A549 (cell line): Measurements from ENCODE around the gene CCL8. TPM values are rescaled to one million over a fixed set of nuclear protein-coding genes. Genes with fewer than 3 reads are reported as not detected.

Experiments used
- ATAC-seq, 2 experiments: fragments of 200-7000 bp in 1 of 2; fragments of >200 bp in 1 of 2; cut with Nextera tagmentation in 1 of 2; cut with Tn5 transposase in 1 of 2; 3 replicates each; pipeline versions ENCODE4 v1.8.0 to v1.9.1; 2018 to 2020; ENCODE audit warnings: mild to moderate bottlenecking in 1 of 2, moderate library complexity in 1 of 2
- CTCF ChIA-PET: fragments of 300-600 bp; sonication (Branson Sonifier 250); formaldehyde crosslinking; extraction: SDS; loops from one replicate; lab custom pipeline; 2021; ENCODE audit warnings: antibody characterized with exemption, inconsistent platforms; lab: Yijun Ruan, JAX
- POLR2A ChIA-PET: fragments of 350-600 bp; formaldehyde crosslinking; extraction: SDS; loops from one replicate; lab custom pipeline; 2021; ENCODE audit warnings: antibody characterized with exemption, inconsistent platforms; lab: Yijun Ruan, JAX
- DNase-seq, 2 experiments: peaks; one replicate each; pipeline versions ENCODE4 v3.0.0 to v3.0.0-alpha.2; 2011 to 2016; ENCODE audit warnings: low read depth in 1 of 2, low spot score in 1 of 2
- FAIRE-seq: peaks from 2 replicates; lab custom pipeline; 2011; peaks lifted over from hg19 to GRCh38; lab: Jason Lieb, UNC
- H3K27ac ChIP-seq, 2 experiments: fragments of >200 bp; sonication (Bioruptor Twin); formaldehyde crosslinking; 3 replicates each; pipeline ENCODE4 v1.5.1; 2016 to 2017
- H3K4me1 ChIP-seq: fragments of >200 bp; sonication (Bioruptor Twin); formaldehyde crosslinking; 3 replicates; pipeline ENCODE4 v1.6.1; 2016
- H3K4me2 ChIP-seq: fragments of >200 bp; sonication (Bioruptor Twin); formaldehyde crosslinking; 3 replicates; pipeline ENCODE4 v1.6.1; 2016
- H3K4me3 ChIP-seq: fragments of >200 bp; sonication (Bioruptor Twin); formaldehyde crosslinking; 3 replicates; pipeline ENCODE4 v1.5.1; 2016
- H3K9me3 ChIP-seq: fragments of >200 bp; sonication (Bioruptor Twin); formaldehyde crosslinking; 3 replicates; pipeline ENCODE4 v1.6.1; 2016
- EHF ChIP-seq: fragments of 250-450 bp; sonication (Bioruptor Pico); IDR thresholded peaks from 2 replicates; pipeline ENCODE4 v1.5.0; 2020; ENCODE audit warnings: mild to moderate bottlenecking
- EHMT2 ChIP-seq: fragments of 200-600 bp; sonication (generic); IDR thresholded peaks from 2 replicates; pipeline ENCODE4 v1.6.1; 2016; ENCODE audit warnings: antibody characterized with exemption, low read depth, mild to moderate bottlenecking, moderate library complexity
- FOSB ChIP-seq: fragments of 250-450 bp; sonication (Bioruptor Pico); IDR thresholded peaks from 2 replicates; pipeline ENCODE4 v1.5.0; 2020; ENCODE audit warnings: mild to moderate bottlenecking, moderate library complexity
- FOXS1 ChIP-seq: fragments of 250-450 bp; sonication (Bioruptor Pico); IDR thresholded peaks from 2 replicates; pipeline ENCODE4 v1.5.0; 2020; ENCODE audit warnings: mild to moderate bottlenecking, moderate library complexity
- HDAC2 ChIP-seq: fragments of 200-600 bp; sonication (generic); IDR thresholded peaks from 2 replicates; pipeline ENCODE4 v1.6.1; 2016
- HES2 ChIP-seq: fragments of >200 bp; sonication (Bioruptor Twin); formaldehyde crosslinking; IDR thresholded peaks from 2 replicates; pipeline ENCODE4 v1.6.1; 2016
- HEYL ChIP-seq: fragments of 250-450 bp; sonication (Bioruptor Pico); IDR thresholded peaks from 2 replicates; pipeline ENCODE4 v1.8.0; 2021; ENCODE audit warnings: mild to moderate bottlenecking, moderate library complexity
- HOXA7 ChIP-seq: fragments of 250-450 bp; sonication (Bioruptor Pico); IDR thresholded peaks from 2 replicates; pipeline ENCODE4 v1.5.0; 2020; ENCODE audit warnings: mild to moderate bottlenecking, moderate library complexity
- HOXB13 ChIP-seq: fragments of 250-450 bp; sonication (Bioruptor Pico); IDR thresholded peaks from 2 replicates; pipeline ENCODE4 v1.5.0; 2020; ENCODE audit warnings: low read depth, mild to moderate bottlenecking, moderate library complexity
- JUN ChIP-seq, 2 experiments: fragments of >200 bp; sonication (Bioruptor Twin); formaldehyde crosslinking; IDR thresholded peaks; 2 replicates in 1 of 2; 3 replicates in 1 of 2; pipeline ENCODE4 v1.6.1; 2016 to 2017
- JUNB ChIP-seq: fragments of >200 bp; sonication (Bioruptor Twin); formaldehyde crosslinking; IDR thresholded peaks from 2 replicates; pipeline ENCODE4 v1.6.1; 2016
- KDM1A ChIP-seq: fragments of 200-600 bp; sonication (generic); IDR thresholded peaks from 2 replicates; pipeline ENCODE4 v1.6.1; 2016; ENCODE audit warnings: low read depth, mild to moderate bottlenecking
- KDM5A ChIP-seq: fragments of 200-600 bp; sonication (generic); IDR thresholded peaks from 2 replicates; pipeline ENCODE4 v1.6.1; 2016; ENCODE audit warnings: antibody characterized with exemption, mild to moderate bottlenecking
- MAFK ChIP-seq: fragments of 450-650 bp; IDR thresholded peaks from 2 replicates; pipeline ENCODE4 v1.6.1; 2014; ENCODE audit not compliant: partially characterized antibody
- MYC ChIP-seq: IDR thresholded peaks from 2 replicates; pipeline ENCODE4 v1.6.1; 2012; ENCODE audit warnings: mild to moderate bottlenecking, inconsistent platforms, low read length, improper control_type of control experiment, borderline replicate concordance
- NR3C1 ChIP-seq: fragments of >200 bp; sonication (Bioruptor Twin); formaldehyde crosslinking; IDR thresholded peaks from 3 replicates; pipeline ENCODE4 v1.6.1; 2017
- PBX3 ChIP-seq: IDR thresholded peaks from 2 replicates; pipeline ENCODE4 v1.6.1; 2012
- PHF8 ChIP-seq: fragments of 200-600 bp; sonication (generic); IDR thresholded peaks from 2 replicates; pipeline ENCODE4 v1.6.1; 2016; ENCODE audit warnings: low read depth, mild to moderate bottlenecking, antibody characterized with exemption, moderate library complexity, borderline replicate concordance
- POLR2A ChIP-seq: IDR thresholded peaks from 2 replicates; pipeline ENCODE4 v1.6.1; 2012; ENCODE audit warnings: mild to moderate bottlenecking, low read length
- POLR2AphosphoS2 ChIP-seq: conservative IDR thresholded peaks from 2 replicates; pipeline ENCODE4 v1.6.1; 2012; ENCODE audit warnings: low read length, improper control_type of control experiment, inconsistent platforms
- SMC3 ChIP-seq: fragments of >200 bp; sonication (Bioruptor Twin); formaldehyde crosslinking; IDR thresholded peaks from 3 replicates; pipeline ENCODE4 v1.6.1; 2018; ENCODE audit warnings: inconsistent platforms
- SREBF2 ChIP-seq: fragments of 450-650 bp; IDR thresholded peaks from 2 replicates; pipeline ENCODE4 v1.6.1; 2014; ENCODE audit warnings: mild to moderate bottlenecking, moderate library complexity
- ZC3H11A ChIP-seq: fragments of 450-650 bp; IDR thresholded peaks from 2 replicates; pipeline ENCODE4 v1.6.1; 2014; ENCODE audit warnings: antibody characterized with exemption, mild to moderate bottlenecking
- ZFP36 ChIP-seq: fragments of 450-650 bp; IDR thresholded peaks from 2 replicates; pipeline ENCODE4 v1.6.1; 2014; ENCODE audit warnings: borderline replicate concordance; ENCODE audit not compliant: partially characterized antibody
- ZNF302 ChIP-seq: fragments of 250-450 bp; sonication (Bioruptor Pico); IDR thresholded peaks from 2 replicates; pipeline ENCODE4 v1.9.0; 2021; ENCODE audit warnings: inconsistent platforms, mild to moderate bottlenecking, moderate library complexity
- ZSCAN20 ChIP-seq: fragments of 250-450 bp; sonication (Bioruptor Pico); IDR thresholded peaks from 2 replicates; pipeline ENCODE4 v1.8.0; 2022; ENCODE audit warnings: mild to moderate bottlenecking, moderate library complexity
- WGBS: methylation state at CpG from one replicate; pipeline ENCODE4 v1.1.6; 2017; ENCODE audit errors: missing lambda C conversion rate; 5-methylcytosine and 5-hydroxymethylcytosine counted together
- polyA plus RNA-seq, 4 experiments: library from polyadenylated mRNA; depleted of rRNA in 3 of 4; stranded (reverse); fragments of >200 nt; fragmentation: RNase III in 1 of 4; extraction: RNeasy Plus Mini Kit Qiagen cat#74134 plus additional on column Dnase treatment in 1 of 4; gene quantifications; 2 replicates in 3 of 4; 3 replicates in 1 of 4; pipeline ENCODE4 v1.2.3, GENCODE V29; 2011 to 2017
- TF ChIP-seq, protein P1 (sequence below): fragments of 250-450 bp; sonication (Bioruptor Pico); IDR thresholded peaks from 2 replicates; pipeline ENCODE4 v1.5.0; 2020; ENCODE audit warnings: low read depth, mild to moderate bottlenecking, moderate library complexity
- TF ChIP-seq, protein P2 (sequence below): fragments of 150-350 bp; IDR thresholded peaks from 2 replicates; pipeline ENCODE4 v1.6.1; 2014; ENCODE audit warnings: low read depth, mild to moderate bottlenecking, low read length
- TF ChIP-seq, protein P3 (sequence below): IDR thresholded peaks from 2 replicates; pipeline ENCODE4 v1.6.1; 2012; ENCODE audit warnings: low read depth, borderline replicate concordance

CCL8 gene
- polyA plus RNA-seq, 2 of the 4 experiments (the other 2 are of a cell fraction), result not detected

DNA sequence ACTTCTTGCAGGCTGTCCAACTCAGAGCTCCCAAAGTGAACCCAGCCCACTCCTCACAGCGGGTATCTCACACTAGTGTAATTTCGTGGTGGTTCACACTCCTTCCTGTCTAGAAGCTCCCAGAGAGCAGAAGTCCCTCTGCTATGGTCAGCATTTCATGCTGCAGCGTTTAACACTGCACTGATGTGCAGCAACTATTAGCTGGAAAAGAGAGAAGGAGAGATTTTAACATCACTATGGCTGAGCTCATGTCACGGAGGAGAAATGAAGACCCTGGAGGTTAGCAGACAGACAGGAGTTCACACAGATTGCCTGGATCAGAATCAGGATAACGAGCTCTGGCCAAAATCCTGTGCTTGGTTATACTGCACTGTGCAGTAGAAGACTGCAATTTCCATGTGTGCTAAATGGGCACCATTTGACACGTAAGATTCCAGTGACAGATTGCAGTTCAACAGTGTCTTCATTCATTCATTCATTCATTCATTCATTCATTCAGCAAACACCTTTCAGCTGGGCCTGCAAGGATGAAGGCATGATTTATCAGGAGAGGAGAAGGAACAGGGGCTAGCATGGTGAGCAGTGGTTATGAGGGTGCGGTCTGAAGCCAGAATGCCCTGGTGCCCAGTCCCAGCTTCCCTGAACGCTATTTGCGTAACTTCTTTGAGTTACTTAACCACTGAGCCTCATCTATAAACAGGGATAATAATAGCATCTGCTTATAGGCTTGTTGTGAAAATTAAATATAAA, 49.1 kb downstream of the CCL8 start:
- Histone ChIP-seq H3K4me3 (no peak overlapping the region), H3K9me3 (no peaks in the 10 kb centered on the region), H3K4me2 (no peak overlapping the region), H3K27ac (no peak overlapping the region), H3K4me1 (no peaks in the 10 kb centered on the region)
- ChIA-PET CTCF (interaction anchor here (1.0 to 18.3 kb wide), 6 partner anchors 9 to 166 kb away, joined by 3 to 571 read pairs (median 5); partner anchors contain the start of gene CCL13), POLR2A (interaction anchor here (0.6 kb wide), 1 partner anchor 293 kb away, joined by 6 read pairs; no protein-coding TSS in a partner anchor)
- TF ChIP-seq POLR2A (no peak), POLR2AphosphoS2 (no peak), HOXB13 (CRISPR knock-in tag) (no peak), JUN (IDR thresholded peaks at IDR 0.05) (no peak), ZSCAN20 (no peak)
- DNase-seq, result no peak
- FAIRE-seq, result no peak
- ATAC-seq, result no peak
- 24% methylated on average over 9 of the region's 9 CpGs for WGBS

DNA sequence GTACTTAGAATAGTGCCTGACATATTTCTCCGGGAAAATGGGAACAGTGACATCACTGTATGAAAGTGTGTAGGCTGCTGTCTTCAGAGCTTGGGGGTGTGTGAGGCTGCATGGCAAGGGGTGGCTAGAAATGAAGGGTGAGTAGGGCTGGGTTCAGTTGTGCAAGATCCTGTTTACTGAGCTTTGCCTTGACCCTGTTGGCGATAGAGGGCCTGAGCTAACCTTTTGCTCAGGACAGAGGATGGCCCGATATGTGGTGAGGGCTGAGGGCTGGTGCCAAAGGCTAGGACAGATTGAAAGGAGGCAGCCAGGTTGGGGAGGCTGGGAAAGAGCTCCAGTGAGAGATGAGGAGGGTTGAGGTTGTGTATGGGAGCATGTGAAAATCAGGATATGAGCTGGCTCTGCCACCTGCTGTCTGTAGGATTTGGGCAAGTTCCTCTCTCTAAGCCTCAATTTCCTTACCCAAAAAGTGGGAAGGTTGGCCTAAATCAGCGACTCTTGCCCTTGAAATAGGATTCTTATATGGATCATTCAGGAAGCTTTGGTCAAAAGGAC, 49.8 kb downstream of the CCL8 start:
- TF ChIP-seq JUNB (no peak), HOXA7 (CRISPR knock-in tag) (no peak), EHMT2 (no peak), ZNF302 (CRISPR knock-in tag) (no peak), MYC (no peak), ZC3H11A (no peak), EHF (CRISPR knock-in tag) (no peak), PHF8 (no peak), HDAC2 (no peak), FOSB (CRISPR knock-in tag) (no peak), PBX3 (no peak), SMC3 (no peak), ZFP36 (no peak), ZSCAN20 (no peak)
- TF ChIP-seq, protein P1, sequence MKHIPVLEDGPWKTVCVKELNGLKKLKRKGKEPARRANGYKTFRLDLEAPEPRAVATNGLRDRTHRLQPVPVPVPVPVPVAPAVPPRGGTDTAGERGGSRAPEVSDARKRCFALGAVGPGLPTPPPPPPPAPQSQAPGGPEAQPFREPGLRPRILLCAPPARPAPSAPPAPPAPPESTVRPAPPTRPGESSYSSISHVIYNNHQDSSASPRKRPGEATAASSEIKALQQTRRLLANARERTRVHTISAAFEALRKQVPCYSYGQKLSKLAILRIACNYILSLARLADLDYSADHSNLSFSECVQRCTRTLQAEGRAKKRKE, result no peak
- WGBS, result 20% methylated on average over 4 of the region's 4 CpGs

DNA sequence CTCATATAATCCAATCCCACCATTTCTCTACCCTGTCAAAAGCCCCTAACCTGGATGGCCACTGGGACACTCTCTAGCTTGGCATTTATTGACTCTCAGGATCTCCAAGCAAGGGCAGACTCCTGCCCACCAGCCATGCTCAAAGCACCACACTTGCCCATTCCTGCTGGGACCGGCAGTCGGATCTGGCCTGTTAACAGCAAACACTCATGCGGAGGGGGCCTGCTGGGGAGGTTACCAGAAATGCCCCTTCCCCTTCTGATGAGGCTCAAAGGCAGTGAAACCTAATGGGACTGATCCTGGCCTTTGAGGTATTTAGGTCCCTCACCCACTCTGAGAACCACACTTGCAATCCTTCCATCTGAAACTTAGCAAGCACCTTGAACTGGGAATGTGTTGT, 50.3 kb downstream of the CCL8 start:
- 88% methylated on average over 3 of the region's 3 CpGs for WGBS
- no peaks in the 10 kb centered on the region for H3K4me1 ChIP-seq
- no peak for FAIRE-seq
- H3K27ac ChIP-seq, result no peak overlapping the region
- no peak overlapping the region for H3K4me2 ChIP-seq
- ChIA-PET CTCF (interaction anchor here (0.6 to 18.3 kb wide), 6 partner anchors 9 to 606 kb away, joined by 3 to 571 read pairs (median 4); partner anchors contain the start of gene CCL1), POLR2A (no interaction called here)
- DNase-seq, result no peak
- no peak for ATAC-seq
- no peak overlapping the region for H3K4me3 ChIP-seq
- no peaks in the 10 kb centered on the region for H3K9me3 ChIP-seq
- TF ChIP-seq HES2, result no peak
- TF ChIP-seq JUNB, result no peak
- TF ChIP-seq, protein P2, sequence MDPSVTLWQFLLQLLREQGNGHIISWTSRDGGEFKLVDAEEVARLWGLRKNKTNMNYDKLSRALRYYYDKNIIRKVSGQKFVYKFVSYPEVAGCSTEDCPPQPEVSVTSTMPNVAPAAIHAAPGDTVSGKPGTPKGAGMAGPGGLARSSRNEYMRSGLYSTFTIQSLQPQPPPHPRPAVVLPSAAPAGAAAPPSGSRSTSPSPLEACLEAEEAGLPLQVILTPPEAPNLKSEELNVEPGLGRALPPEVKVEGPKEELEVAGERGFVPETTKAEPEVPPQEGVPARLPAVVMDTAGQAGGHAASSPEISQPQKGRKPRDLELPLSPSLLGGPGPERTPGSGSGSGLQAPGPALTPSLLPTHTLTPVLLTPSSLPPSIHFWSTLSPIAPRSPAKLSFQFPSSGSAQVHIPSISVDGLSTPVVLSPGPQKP, result no peak
- TF ChIP-seq FOXS1 (CRISPR knock-in tag), result no peak
- no peak for TF ChIP-seq ZSCAN20
- no peak for TF ChIP-seq MAFK
- TF ChIP-seq KDM5A, result no peak
- no peak for TF ChIP-seq KDM1A
- TF ChIP-seq, protein P3, sequence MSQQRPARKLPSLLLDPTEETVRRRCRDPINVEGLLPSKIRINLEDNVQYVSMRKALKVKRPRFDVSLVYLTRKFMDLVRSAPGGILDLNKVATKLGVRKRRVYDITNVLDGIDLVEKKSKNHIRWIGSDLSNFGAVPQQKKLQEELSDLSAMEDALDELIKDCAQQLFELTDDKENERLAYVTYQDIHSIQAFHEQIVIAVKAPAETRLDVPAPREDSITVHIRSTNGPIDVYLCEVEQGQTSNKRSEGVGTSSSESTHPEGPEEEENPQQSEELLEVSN, result no peak
- TF ChIP-seq SREBF2, result no peak
- TF ChIP-seq NR3C1, result no peak
- TF ChIP-seq ZNF302 (CRISPR knock-in tag), result no peak
- TF ChIP-seq HEYL, result no peak

More for the DNA sequence above, 49.8 kb downstream of the CCL8 start:
- Histone ChIP-seq H3K4me2 (no peak overlapping the region), H3K27ac (no peak overlapping the region), H3K4me1 (no peaks in the 10 kb centered on the region), H3K9me3 (no peaks in the 10 kb centered on the region), H3K4me3 (no peak overlapping the region)
- no peak for DNase-seq
- FAIRE-seq, result no peak
- no peak for ATAC-seq
- ChIA-PET POLR2A (interaction anchor here (0.6 kb wide), 1 partner anchor 293 kb away, joined by 6 read pairs; no protein-coding TSS in a partner anchor), CTCF (interaction anchor here (0.6 to 18.3 kb wide), 7 partner anchors 8 to 605 kb away, joined by 3 to 571 read pairs (median 5); partner anchors contain the start of gene CCL1)
